Measurements from ENCODE around the gene NEURL3.

Gene NEURL3

DNA sequence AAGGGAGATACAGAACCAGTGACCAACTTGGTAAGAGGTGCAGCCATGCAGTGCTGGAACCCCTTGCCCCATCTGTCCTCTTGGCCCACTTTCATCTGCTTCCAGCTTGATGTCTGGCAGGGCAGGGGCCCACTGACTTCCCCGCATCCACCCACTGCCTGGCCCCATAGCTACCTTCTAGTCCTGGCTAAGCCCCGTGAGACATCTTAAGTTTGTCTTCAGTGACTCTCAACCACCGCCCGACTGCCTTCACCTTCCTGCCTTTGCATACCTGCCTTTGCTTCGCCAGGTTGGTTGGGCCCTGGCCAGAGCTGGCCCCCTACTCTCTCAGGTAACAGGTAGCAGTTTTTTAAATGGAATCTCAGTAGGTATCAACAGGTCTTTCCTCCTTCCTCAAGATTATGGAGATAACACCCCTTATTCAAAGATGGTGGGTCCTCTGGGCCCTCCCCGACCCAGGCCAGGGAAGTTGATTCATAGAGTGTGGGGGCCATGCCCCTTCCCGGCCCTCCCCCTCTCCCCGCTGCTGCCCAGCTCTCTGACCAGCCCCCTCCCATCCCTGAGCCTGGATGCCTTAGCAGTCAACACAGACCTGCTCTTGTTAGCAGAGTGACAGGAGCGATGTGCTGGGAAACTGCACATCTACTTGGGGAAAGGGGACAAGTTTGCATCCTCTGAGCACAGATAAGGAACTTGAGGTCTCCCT, 34.2 kb upstream of the NEURL3 start:
- DNase-seq (ENCODE audit: low read depth): no peak

DNA sequence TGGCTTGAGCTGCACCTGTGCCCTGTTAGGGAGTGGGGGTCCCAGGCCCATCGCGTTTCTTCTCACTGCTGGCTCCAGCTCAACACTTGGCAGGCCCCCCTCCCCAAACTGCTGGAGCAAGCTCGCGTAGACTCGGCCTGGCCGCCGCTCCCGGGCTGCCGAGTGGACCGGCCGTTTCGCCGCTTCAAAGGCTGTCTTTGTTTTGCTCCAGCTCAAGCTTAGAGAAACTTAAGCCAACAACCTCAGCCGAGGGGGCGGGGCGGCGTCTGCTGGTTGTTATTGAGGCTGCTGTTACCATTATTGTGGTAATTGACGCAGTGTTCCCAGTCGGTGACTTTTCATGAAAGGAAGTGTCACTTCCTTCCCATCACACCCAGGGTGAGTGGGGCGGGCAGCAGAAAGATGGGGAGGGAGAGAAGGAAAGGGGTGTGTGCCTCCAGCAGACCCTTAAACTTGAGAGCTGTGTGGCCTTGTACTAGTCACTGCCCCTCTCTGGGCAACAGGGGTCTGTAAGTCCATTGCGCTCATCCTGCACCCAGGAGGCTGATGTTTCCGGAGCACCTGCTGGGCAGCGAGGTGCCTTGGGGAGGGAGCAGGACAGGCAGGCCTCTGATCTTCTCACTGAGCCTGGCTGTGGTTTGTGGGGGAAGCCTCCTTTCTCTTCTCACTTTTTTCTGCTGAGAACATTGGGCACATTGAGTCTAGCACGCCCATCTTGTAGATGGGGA, 33.5 kb upstream of the NEURL3 start:
- no peak for DNase-seq (ENCODE audit: low read depth)

DNA sequence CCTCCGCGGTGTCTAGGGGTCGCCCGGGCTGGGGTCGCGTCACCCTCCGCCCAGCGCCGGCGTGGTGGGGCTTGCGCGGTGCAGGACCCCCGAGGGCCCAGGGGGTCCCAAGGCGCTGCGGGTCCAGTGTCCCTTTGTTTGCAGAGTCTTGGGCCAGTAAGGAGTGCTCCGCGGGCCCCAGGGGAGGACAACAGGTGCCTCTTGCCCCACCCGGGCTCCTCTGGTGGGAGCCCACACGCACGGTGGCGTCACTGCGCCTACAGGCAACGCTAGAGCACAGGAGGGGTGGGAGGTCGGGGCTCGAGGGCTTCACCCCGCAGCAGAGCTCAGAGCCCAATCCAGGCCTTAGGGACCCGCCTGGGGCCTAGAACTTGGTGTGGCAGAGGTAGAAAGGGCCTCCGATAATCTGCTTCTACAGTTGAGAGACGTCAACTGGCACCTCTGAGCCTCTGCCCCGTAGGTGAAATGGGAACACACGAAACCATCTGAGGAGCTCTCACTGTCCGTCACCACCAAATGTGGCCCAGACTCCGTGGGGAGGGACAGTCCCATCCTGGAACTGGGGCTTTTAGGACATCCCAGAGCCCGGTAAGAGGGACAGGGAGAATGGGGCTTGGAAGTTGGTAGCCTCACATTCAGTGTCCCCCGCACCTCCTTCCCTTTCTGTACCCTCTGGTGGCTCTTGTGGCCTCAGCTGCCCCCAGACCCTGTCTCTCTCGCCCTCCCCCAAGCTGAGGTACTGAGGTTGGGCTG, 32.8 kb upstream of the NEURL3 start:
- no peak for DNase-seq (ENCODE audit: low read depth)

DNA sequence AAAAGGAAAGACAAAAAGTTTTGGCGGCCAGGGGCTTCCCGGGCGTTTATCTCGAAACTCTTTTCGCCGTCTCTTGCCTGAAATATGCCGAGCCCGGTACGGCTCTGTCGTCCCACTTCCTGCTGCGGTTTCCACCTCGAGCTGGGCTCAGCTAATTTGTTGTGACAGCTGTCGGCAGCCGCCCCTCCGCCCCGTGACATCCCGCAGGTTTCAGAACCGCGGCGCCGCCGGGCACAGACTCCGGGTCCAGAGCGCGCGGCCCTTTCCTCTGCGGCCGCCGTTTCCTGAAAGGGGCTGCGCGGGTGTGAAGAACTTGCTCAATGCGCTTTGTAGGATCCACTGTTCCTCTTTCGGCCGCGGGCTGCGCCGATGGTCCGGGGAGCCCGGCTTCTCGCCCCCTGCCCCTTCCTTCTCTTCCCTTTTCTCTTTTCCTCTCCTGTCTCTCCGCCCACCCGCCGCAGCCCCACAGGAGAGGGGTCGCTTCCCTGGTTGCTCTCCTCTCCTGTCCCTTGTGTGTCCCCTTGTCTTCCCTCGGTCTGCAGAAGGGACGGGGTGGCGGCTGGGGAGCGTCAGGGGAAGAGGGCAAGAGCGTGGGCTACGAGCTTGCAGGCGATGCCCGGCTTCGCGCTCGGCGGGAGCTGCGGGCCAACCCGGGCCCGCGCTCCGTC, 32.0 kb upstream of the NEURL3 start:
- DNase-seq (ENCODE audit: low read depth): peak; percentile 30

DNA sequence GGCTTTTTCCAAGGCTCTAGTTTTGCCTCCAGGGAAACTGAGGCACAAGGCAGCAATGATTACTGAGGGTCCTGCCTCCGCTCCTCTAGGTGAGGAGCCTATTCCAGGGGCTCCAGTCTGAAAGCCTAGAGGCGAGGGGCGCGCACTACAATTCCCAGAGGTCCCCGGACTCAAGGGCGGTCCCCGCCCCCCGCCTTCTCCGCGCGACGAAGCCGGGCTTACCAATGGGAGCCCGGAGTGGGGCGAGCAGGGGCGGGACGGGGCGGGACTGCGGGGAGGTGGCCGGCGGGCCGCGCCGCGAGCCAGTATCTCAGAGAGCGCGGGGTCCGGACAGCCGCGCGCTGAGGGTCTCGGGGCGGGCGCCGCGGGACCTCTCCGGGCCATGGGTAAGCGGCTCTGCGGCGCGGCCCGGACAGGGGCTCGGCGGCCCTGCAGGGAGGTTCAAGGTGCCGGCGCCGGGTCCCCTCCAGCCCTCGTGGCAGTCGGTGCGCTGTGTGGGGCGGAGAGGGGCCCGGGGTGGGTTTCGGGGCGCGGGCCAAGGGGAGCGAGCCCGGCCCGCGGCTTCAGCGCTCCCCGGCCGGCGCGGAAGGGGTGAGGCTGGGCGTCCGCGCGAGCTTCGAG, 31.4 kb upstream of the NEURL3 start, which contains the start of gene ARID5A:
ARID5A (plus strand) TSS at position 308 of the 621 bp plus-strand sequence; CDS start at position 383, 75 bp downstream.
- DNase-seq (ENCODE audit: low read depth): peak; percentile 78

DNA sequence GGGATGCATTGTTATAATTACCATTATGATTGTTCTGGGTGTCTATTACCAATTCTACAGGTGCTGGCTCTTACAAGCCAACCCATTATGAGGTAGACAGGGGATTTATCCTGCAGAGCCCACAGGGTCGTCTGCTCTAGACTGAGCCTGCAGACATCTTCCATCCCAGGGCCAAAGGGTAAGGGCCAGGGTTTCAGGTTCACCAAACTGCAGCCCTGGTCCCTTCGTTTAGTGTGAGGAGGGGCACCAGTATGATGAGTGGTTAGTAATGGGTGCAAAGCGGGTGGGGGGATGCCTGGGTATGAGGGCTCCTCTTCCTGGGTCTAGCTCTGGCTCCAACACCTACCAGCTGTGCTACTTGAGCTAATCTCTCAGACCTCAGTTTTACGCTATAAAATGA, 30.2 kb upstream of the NEURL3 start:
- DNase-seq (ENCODE audit: low read depth): no peak

DNA sequence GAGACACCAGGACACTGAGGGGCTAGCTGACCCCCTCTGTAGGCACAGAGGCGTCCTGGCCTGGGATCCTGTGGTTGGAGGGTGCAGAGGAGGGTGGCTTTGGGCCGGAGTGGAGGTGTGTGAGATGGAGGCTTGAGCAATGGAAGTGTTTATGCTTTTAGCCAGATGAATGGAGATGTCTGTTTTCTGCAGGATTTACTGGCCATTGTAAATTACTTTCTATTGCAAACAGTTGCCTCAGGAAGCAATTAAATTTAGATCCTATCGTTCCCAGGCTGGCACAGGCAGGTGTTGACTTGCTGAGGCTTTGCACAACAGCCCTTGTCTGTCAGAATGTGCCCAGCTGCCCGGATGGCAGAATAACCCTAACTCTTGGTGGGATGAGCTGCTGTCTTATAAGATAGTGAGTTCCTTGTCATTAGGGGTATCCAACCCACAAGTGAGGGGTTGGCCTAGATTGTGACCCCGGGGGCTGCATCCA, 29.6 kb upstream of the NEURL3 start:
- no peak for DNase-seq (ENCODE audit: low read depth)

DNA sequence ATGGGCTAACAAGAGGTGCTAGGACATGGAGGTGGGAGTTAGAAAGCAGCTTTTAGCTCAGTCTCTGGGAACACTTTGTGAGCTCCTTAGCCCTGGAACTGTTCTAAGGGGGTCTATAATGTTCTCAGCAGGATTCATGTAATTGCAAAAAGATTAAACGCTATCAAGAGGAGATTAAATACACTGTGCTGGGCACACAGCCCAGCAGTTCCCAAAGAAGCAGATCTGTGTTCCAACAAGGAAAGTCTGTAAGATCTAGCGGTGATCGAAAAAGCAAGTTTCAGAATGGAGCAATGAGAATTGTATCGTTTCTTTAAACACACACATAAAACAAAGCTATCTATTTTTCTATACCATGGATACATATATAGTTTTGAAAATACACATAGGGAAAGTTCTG, 29.0 kb upstream of the NEURL3 start:
- DNase-seq (ENCODE audit: low read depth): no peak

DNA sequence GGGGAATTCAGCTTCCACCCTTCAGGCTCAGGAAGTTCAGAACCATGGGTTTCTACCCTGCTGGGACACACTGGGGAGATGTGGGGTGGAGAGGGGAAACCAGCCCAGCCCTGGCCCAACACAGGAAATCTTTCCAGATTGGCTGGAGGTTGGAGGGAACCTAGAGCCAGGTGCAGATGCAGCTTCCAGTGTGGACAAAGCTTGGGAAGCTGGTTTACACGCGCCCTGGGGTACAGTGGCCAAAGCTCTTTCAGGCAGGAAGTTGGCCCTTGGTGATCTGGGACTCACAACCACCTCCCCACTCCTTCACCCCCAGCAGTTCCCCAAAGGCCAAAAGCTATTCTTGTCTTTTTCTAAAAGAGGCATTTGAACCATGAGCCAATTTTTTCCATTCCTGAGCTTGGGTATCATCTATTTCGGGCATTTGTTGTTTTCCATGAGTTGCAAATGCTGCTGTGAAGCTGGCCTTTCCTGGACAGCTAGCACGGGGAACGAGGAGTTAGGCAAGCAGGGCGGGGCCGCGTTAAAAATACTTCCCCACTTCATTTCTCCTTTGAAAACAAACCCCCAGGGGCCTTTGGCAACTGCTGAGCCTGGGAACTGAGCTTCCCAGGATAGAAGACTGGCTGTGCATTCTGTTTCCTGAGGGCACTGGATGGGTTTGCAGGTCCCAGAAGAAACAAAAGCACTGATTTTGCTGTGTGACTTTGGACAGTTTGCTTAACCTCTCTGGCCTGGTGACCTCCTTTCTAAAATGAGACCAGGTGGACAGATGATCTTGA, 28.3 kb upstream of the NEURL3 start:
- DNase-seq (ENCODE audit: low read depth): no peak

DNA sequence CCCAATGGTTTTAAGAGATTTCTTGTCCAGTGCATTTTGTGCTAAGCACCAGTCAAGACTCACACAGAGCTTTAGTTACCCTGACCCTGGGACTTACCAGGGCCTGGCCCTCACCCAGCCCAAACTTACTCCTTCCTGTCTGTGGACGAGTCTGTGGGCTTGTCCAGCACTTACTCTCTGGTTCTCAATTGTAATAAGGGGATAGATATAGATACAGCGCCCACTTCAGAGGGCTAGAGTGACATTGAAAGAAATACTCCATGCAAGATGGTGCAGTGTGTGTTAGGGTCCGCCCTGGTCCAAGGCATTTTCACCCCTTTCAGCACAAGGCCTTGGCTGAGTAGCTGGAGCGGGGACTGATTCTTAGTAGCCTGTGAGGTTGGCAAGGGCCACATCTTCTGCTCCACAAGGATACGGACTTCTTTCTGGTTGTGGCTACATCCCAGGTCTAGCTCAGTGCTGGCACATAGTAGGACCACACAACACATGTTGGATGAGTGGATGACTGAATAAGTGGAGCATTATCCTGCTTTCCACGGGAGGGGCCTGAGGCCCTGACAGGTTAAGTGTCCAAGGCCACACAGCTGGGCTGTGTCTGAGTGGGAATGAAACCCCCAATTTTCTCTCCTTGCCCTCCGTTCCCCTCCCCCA, 27.6 kb upstream of the NEURL3 start:
- DNase-seq (ENCODE audit: low read depth): no peak

DNA sequence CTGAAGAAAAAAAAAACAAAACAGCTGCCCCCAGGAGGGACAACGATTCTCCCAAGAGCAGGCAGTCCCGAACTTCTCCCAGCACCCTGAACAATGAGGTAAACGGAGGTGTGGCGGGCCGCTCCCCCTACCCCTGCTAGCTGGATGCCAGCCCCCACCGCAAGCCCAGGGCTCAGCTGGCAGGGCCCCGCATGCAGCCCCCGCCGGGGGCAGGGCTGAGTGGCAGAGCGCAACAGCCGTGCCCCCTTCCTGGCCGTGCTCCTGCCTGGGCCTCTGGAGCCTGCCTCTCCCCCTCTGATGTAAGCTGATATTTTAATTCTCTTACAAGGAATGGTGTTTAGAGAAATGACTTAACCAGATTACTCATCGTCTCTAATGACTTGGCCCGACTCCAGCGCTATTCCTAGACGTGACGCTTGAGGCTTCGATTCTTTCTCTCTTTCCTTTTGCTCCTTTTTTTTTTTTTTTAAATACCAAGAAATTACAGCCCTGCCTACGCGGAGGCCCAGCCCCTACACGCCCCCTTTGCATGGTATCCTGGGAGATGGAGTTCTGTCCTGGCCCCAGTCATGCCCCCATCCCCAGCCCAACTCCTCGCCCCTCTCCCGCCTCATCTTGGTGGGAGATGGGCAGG, 26.8 kb upstream of the NEURL3 start:
- peak; percentile 99 for DNase-seq (ENCODE audit: low read depth)

DNA sequence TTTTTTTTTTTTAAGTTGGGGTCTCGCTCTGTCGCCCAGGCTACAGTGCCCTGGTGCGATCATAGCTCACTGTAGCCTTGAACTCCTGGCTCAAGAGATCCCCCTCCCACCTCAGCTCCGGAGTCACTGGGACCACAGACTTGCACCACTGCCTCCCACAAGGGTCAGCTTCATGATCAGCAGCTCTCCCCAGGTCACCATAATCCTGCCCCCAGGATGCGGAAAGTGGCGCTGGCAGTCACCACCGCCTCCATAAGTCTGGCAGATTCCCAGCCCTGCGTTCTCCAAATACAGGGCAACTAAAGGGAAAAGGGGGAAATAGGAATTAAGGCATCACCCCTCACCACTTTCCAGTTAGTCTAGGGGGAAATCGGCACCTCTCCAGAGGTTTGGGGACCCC, 26.2 kb upstream of the NEURL3 start:
- DNase-seq (ENCODE audit: low read depth): no peak

DNA sequence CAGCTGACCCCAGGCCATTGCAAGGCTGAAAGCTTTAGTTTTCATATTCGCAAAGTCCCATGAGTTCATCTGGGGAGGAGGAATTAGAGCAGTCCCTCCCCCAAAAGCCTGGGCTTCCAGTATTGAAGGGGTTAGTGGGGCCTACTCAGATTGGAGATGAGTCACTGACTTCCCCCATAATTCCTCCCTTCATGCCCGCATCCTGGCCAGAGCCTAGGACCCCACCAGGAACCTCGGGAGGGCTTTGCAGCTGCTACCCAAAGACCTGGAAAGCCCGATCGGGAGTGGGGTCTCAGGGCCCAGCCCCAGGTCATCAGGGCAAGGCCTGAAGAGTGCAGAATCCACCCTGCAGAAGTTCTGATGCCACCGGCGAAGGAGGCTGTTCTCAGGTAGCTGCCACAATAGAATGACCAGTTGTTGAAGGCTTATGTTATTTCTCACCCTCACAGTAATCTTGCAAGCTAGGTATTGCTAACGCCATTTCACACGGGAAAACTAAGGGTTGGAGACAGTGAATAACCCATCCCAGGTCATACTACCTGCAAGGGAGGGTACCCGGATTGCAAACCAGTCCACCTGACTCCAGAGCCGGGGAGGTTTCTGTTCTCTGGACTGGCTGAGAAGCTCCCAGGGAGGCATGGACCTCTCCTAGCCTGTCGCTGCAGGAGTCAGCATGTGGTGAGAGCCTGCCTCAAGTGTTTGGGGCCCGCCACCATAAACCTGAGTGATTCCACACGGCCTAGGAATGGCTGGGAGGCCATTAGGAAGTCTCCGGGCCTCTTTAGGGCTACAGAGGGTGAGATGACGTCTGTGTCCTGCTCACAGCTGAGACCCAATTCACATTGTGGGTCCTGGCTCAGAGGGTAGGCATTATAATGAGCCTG, 25.6 kb upstream of the NEURL3 start:
- DNase-seq (ENCODE audit: low read depth): no peak

DNA sequence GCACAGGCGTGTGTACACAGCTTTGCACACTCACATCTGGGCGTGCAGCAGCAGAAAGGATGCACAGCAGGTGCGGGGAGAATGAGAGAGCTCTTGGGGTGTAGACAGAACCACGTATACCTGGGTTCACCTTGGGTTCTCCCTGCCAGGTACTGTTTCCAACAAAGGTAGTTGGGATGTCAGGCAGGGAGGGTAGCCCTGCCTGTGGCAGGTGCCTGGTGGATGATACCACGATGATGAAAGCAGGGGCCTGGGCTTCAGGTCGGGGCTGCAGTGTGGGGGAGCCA, 24.9 kb upstream of the NEURL3 start:
- DNase-seq (ENCODE audit: low read depth): no peak

DNA sequence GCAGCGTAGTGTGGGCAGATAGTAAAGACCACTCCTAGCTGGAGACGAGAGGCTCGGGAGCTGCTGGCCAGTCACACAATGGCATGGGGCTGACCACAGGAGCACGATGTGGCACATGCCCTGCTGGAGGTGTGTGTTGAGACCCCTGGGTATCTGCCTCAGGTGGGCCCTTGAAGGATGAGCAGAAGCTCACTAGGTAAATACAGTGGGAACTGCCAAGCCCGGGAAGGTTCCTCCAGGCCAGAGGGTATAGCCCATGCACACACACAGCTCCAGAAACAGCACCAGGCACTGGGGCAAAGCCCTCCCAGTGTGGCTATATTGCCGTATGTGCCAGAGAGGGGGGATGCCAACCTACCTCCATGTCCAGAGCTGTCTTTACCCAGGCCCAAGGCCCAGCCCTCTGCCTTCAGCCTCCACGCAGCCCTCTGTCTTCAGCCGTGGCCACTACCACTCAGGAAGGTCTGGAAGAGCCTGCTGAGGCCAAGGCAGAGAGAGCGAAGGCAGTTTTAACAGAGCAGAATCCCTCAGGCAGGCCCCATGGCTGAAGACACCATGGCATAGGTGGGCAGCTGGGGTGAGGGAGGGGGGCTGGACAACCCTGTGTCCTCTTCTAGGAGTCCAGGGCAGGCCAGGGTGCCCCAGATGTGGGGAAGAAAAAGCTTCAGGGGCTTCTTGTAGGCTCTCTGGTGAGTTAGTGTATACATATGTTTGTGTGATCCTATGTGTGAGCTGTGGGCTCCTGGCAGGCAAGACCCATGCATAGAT, 24.4 kb upstream of the NEURL3 start:
- DNase-seq (ENCODE audit: low read depth): no peak

DNA sequence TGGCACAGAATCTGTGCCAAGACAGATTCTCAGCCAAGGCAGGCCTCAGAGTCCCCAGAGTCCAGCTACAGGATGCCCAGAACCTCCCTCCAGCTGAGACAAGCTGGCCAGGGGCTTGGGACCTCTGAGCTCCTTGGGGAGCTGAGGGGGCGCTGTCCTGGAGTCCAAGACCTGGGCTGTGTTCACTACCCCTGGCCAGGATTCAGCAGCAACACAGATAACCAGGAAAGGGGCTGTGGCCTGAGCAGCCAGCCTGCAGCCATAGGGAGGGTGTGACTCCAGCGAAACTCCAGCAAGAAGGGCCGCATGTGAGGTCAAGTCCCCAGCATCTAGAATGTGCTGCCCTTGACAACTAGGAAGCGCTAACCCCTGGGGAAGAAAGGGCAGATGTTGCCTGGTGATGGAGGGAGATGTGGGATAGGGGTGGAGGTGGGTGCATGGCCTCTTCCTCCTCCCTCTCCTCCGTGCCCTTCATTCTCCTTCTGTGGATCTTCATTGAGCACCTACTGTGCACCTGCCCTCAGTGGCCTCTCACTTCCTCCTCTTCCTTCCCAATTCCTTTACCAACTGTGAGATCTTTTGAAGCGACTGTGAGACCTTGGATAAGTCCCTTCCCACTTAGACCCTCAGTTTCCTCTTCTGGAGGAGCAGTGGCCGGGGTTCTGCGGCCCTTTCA, 23.7 kb upstream of the NEURL3 start:
- no peak for DNase-seq (ENCODE audit: low read depth)

DNA sequence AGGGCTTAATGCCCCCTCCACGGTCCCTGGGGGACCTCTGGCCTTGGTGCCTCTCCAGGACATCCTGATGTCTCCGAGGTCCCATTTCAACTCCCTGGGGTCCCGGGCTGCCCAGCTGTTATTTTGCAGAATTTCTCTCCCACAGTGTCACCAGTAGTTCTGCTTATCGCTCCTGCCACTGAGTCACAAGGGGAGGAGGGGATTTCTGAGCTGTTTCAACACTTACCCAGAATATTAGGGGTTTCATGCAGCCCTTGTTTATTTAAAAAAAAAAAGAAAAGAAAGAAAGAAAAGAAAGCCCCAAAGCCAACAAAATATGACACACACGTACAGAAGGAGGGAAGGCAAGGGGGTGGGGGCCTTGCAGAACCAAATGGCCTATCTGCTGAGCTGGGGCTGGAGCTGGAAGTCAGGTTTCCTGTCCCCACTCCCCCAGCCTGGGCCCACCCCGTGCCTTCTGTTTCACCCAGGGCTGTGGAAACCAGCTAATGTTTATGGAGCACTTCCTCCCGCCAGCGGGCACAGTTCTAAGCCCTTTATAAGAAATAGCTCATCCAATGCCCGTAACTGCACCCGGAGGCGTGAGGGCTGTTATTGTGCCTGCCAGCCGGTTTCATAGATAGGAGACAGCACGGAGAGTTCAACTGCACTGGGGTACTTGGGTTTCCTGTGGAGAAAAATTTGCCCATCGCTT, 23.0 kb upstream of the NEURL3 start:
- DNase-seq (ENCODE audit: low read depth): peak; percentile 49
